Thymus (tissue), 11 donors: ENCODE data around the gene NDUFB7. TPM values are rescaled to one million over a fixed set of nuclear protein-coding genes. Genes with fewer than 3 reads are reported as not detected.

Experiments used
- DNase-seq, 9 donors: peaks; one replicate each; pipeline ENCODE4 v3.0.0-alpha.2; 2013; ENCODE audit warnings: low spot score in 9 of 9, low read depth in 6 of 9, missing footprints in 1 of 9
- H3K27ac ChIP-seq, 2 donors: one replicate each; pipeline ENCODE4 v1.5.1; 2013; ENCODE audit warnings: control low read depth in 1 of 2, low read depth in 1 of 2, low read length in 1 of 2, mild to moderate bottlenecking in 1 of 2, moderate library complexity in 1 of 2
- H3K27me3 ChIP-seq, 2 donors: one replicate each; pipeline ENCODE4 v1.5.1; 2013; ENCODE audit warnings: low read length in 1 of 2; ENCODE audit not compliant: control insufficient read depth in 2 of 2, insufficient read depth in 1 of 2
- H3K36me3 ChIP-seq, 2 donors: one replicate each; pipeline ENCODE4 v1.5.1; 2013; ENCODE audit warnings: low read length in 1 of 2, mild to moderate bottlenecking in 1 of 2, moderate library complexity in 1 of 2; ENCODE audit not compliant: control insufficient read depth in 2 of 2, insufficient read depth in 2 of 2
- H3K4me1 ChIP-seq, 2 donors: one replicate each; pipeline ENCODE4 v1.5.1; 2013; ENCODE audit warnings: low read length in 2 of 2; ENCODE audit not compliant: control insufficient read depth in 2 of 2, insufficient read depth in 2 of 2
- H3K4me3 ChIP-seq, 2 donors: one replicate each; pipeline ENCODE4 v1.5.1; 2013; ENCODE audit warnings: low read length in 2 of 2, control low read depth in 1 of 2, mild to moderate bottlenecking in 1 of 2
- H3K9me3 ChIP-seq, 2 donors: one replicate each; pipeline ENCODE4 v1.5.1; 2013; ENCODE audit warnings: low read length in 1 of 2, mild to moderate bottlenecking in 1 of 2; ENCODE audit not compliant: control insufficient read depth in 2 of 2, insufficient read depth in 1 of 2
- WGBS: extraction: QIAGEN DNeasy Blood & Tissue Kit; methylation state at CpG from one replicate; pipeline ENCODE4 v1.1.7; 2013; 5-methylcytosine and 5-hydroxymethylcytosine counted together
- polyA plus RNA-seq: library from polyadenylated mRNA; stranded (reverse); fragments of 200-250 nt; gene quantifications from one replicate; pipeline ENCODE4 v1.2.3, GENCODE V29; 2013
- total RNA-seq: library from RNA; stranded (reverse); fragments of 120-200 nt; gene quantifications from one replicate; pipeline ENCODE4 v1.2.4, GENCODE V29; 2013
- donor health status: healthy.

NDUFB7 gene
- total and polyA plus RNA-seq, 2 donors, result 216 to 255 TPM

DNA sequence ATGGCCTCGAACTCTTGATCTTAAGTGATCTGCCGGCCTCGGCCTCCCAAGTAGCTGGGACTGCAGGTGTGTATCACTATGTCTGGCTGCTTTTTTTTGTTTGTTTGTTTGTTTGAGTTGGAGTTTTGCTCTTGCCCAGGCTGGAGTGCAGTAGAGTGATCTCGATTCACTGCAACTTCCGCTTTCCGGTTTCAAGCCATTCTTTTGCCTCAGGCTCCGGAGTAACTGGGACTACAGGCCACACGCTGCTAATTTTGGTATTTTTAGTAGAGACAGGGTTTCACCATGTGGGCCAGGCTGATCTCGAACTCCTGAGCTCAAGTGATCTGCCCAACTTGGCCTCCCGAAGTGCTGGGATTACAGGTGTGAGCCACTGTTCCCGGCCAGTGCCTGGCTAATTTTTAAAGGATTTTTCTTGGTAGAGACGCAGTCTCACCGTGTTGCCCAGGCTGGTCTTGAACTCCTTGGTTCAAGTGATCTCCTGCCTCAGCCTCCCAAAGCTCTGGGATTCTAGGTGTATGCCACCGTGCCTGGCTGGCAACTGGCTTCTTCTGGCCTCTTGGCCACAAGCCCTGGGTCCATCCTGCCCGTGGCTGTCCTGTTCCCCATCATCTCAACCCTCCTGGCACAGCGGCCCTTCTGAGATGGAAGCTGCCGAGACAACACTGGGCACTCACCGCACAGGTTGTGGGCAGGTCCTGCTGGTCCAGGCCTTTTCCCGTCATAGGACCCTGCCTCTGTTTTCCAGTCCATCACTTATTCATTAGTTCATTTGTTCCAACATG is 30.9 kb downstream of the NDUFB7 start:
- 97% methylated on average over 19 of the region's 19 CpGs for WGBS
- DNase-seq, result no peak
- Histone ChIP-seq H3K27me3 (no peaks in the 10 kb centered on the region), H3K27ac (no peak overlapping the region), H3K4me1 (peaks cover 0 to 25% of the 10 kb centered on the region in 2 donors), H3K9me3 (no peaks in the 10 kb centered on the region), H3K4me3 (no peak overlapping the region), H3K36me3 (peaks cover 1 to 7% of the 10 kb centered on the region in 2 donors)

DNA sequence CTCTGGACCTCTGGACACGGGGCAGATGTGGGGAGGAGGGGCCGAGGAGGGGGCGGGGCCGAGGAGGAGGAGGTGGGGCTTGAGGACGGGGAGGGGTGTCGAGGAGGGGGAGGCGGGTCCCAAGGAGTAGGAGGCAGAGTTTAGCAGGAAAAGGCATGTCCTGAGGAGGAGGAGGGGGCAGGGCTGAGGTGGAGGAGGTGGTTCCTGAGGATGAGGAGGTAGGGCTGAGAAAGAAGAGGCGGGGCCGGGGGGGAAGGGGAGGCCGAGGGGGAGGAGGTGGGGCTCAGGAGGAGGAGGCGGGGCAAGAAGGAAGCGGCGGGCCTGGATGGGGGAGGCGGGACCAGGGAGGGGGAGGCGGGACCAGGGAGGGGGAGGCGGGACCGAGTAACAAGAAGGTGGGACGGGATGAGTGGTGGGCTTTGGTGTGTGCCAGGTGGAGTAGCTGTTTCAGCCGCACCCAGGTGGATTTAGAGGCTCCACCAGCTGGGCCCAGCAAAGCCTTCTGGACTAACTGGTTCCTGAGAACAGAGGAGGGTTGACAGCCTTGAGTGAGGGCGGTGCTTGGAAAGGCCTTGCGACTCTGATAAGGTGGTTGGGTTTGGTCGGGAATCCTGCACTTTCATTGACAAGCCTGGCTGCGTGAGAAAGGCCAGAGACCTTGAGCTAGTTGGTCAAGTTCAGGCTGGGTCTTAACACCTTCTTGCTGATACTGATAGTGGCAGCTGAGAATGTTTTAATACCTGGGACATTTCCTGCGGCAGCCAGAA is 34.8 kb downstream of the NDUFB7 start:
- no peak overlapping the region for H3K4me3 ChIP-seq
- no peaks in the 10 kb centered on the region for H3K9me3 ChIP-seq
- DNase-seq, result peak in 4 of 9 donors; percentile 65 to 77 (median 68)
- H3K36me3 ChIP-seq, result peaks cover 6 to 13% of the 10 kb centered on the region in 2 donors
- peak overlapping the region in 1 of 2 donors; percentile 72 for H3K27ac ChIP-seq
- no peaks in the 10 kb centered on the region for H3K27me3 ChIP-seq
- peaks cover 0 to 15% of the 10 kb centered on the region in 2 donors for H3K4me1 ChIP-seq
- 51% methylated on average over 24 of the region's 24 CpGs for WGBS

DNA sequence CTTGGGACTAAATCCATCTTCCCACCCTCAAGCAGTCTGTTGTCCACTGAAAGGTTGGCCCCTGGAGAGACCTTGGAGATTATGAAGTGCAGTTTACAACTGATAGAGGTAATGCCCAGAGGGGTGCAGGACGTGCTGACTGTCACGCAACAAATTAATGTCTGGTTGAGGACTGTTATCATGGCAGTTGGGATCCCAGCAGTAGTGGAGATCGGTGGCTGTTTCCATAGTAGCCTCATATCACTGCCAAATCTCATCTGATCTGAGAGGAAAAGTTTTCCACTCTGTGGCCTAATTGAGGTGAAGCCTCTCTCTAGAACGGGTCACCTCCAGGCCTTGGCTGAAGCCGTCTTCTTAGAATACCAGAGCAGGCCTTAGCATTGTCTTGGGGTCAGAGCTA is 38.4 kb downstream of the NDUFB7 start:
- no peaks in the 10 kb centered on the region for H3K27me3 ChIP-seq
- H3K9me3 ChIP-seq, result peaks cover 0 to 6% of the 10 kb centered on the region in 2 donors
- H3K36me3 ChIP-seq, result peaks cover 6% of the 10 kb centered on the region in 2 donors
- DNase-seq, result no peak
- H3K4me1 ChIP-seq, result peaks cover 10 to 34% of the 10 kb centered on the region in 2 donors
- 98% methylated on average over 5 of the region's 5 CpGs for whole genome bisulfite sequencing
- no peak overlapping the region for H3K27ac ChIP-seq
- H3K4me3 ChIP-seq, result no peak overlapping the region

DNA sequence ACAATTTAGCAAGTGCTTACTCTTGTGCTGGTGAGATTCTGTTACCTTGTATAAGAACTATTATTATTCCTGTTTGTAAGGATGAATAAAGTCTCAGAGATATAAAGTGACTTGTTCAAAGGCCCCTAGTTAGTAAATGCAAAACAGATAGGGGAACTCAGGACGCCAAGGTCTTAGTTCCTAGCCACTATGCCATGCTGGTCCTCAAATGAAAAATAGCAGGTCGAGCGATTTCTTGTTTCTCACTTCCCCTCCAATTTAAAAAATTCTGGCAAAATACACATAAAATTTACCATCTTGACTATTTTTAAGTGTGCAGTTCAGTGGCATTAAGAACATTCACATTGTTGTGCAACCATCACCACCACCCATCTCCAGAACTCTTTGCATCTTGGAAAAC is 41.4 kb downstream of the NDUFB7 start:
- 73% methylated on average over 3 of the region's 3 CpGs for WGBS
- Histone ChIP-seq H3K36me3 (peaks cover 4 to 6% of the 10 kb centered on the region in 2 donors), H3K9me3 (peaks cover 0 to 7% of the 10 kb centered on the region in 2 donors), H3K27me3 (no peaks in the 10 kb centered on the region), H3K4me1 (peaks cover 10 to 32% of the 10 kb centered on the region in 2 donors), H3K27ac (peak overlapping the region; percentile 38 to 99), H3K4me3 (peak overlapping the region; percentile 74 to 89)
- no peak for DNase-seq

DNA sequence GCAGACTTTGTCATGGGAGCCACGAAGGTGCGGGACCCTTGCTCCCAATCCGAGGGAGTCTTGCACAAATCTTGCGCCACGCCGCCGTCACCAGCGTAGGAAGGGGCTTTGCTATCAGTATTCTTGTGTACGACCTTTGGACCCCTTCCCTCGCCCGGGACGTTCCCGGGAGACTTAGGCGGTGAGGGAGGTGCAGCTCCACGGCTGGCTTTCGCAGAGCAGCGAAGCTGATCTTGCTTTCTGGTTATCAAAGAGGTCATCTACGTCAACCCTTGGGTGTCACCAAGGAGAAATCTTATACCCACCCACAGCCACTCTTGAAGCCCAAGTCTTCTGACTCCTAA is 41.9 kb downstream of the NDUFB7 start:
- WGBS, result 1% methylated on average over 18 of the region's 18 CpGs

DNA sequence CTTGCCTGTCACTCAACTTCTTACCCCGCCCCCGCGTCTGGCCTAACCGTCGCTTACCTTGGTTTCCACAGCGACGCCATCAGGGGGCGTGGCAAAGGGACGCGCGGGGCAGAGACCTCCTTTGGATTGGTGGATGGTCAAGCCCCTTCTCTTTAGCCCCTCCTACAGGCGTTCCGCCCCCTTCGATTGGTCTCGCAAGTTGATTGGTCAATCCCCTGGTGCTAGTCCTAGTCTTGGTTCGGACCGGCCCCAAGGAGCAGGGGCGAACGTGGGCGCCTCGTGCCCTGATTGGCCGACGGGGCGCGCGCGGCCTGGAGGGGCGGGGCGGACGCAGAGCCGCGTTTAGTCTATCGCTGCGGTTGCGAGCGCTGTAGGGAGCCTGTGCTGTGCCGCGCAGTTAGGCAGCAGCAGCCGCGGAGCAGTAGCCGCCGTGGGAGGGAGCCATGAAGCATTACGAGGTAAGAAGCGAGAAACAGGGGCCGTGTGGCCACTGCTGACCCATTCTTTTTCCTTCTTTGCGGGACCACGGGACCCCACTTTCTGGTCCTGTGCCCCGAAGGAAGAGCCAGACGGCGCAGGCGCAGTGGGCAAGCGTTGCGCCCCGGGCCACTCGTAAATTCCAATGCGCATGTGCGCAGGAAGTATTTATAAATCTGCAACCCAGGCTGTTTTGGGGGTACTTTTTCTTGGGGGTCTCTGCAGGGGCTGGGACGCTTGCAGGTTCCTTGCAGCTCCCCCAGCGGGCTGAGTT is 42.4 kb downstream of the NDUFB7 start, which contains the start of gene TECR:
TSS of gene TECR (plus strand) at position 341 of the 751 bp plus-strand sequence. CDS start at position 444, 103 bp downstream.
- Histone ChIP-seq H3K36me3 (peaks cover 0 to under 1% of the 10 kb centered on the region in 2 donors), H3K27me3 (no peaks in the 10 kb centered on the region), H3K27ac (peak within 1 kb of the TSS; percentile 99), H3K4me1 (peaks cover 10 to 32% of the 10 kb centered on the region in 2 donors), H3K4me3 (peak within 1 kb of the TSS; percentile 74 to 89), H3K9me3 (peaks cover 0 to 7% of the 10 kb centered on the region in 2 donors)
- WGBS, result under 1% methylated on average over 59 of the region's 59 CpGs
- peak; percentile 99 to 100 (median 100) for DNase-seq

More for the DNA sequence above, 41.9 kb downstream of the NDUFB7 start:
- Histone ChIP-seq H3K4me3 (peak overlapping the region; percentile 74 to 89), H3K27ac (peak overlapping the region; percentile 99), H3K9me3 (peaks cover 0 to 7% of the 10 kb centered on the region in 2 donors), H3K4me1 (peaks cover 10 to 32% of the 10 kb centered on the region in 2 donors), H3K36me3 (peaks cover 4 to 6% of the 10 kb centered on the region in 2 donors), H3K27me3 (no peaks in the 10 kb centered on the region)
- DNase-seq, result no peak

DNA sequence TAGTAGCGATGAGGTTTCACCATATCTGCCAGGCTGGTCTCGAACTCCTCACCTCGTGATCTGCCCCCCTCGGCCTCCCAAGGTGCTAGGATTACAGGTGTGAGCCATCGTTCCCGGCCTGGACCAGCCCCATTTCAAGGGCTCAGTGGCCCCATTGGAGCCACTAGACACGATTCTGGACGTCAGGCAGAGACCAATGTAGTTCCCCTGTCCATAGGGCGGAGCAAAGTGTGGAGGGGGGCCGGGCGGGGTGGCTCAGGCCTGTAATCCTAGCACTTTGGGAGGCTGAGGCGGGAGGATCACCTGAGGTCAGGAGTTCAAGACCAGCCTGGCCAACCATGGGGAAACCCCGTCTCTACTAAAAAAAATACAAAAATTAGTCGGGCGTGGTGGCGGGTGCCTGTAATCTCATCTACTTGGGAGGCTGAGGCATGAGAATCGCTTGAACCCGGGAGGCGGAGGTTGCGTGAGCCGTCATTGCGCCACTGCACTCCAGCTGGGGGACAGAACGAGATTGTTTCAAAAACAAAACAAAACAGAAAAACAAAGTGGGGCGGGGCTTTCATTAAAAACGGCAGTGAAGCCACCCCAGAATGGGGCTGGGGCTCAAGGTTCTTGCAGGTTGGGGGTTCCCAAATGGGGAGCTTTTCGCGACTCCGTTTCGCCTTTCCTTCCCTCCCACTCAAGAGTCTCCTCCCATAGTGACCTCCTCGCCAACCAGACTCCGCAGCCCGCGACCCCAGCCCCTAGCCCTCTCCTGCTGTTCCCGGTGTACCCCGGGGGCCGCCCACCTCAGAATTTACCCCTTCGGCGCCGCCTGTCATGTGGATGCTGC is 43.2 kb downstream of the NDUFB7 start:
- WGBS, result 45% methylated on average over 39 of the region's 39 CpGs
- DNase-seq, result no peak
- peaks cover 10 to 32% of the 10 kb centered on the region in 2 donors for H3K4me1 ChIP-seq

DNA sequence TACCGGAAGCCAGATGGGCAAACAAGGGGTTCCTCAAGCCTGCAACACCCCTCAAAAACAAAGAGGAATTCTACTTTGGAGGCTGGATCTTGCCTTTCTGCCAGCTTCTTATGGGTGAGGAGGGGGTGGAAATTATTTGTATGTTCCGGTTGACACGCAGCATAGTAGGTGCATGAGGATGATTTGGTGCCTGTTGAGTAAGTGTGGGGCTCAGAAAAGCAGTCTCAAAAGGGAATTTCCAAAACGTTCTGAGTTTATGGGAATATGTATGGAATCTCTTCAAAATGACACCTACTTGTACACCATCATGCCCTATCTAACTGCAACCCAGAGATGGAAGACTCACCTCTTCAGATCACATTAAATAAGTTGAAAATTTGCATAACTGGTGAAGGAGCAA is 45.4 kb downstream of the NDUFB7 start:
- no peak for DNase-seq
- H3K4me1 ChIP-seq, result peaks cover 10 to 40% of the 10 kb centered on the region in 2 donors
- H3K27ac ChIP-seq, result peak overlapping the region; percentile 36 to 55
- H3K4me3 ChIP-seq, result no peak overlapping the region
- WGBS, result 96% methylated on average over 4 of the region's 4 CpGs
- peaks cover 0 to 7% of the 10 kb centered on the region in 2 donors for H3K9me3 ChIP-seq
- no peaks in the 10 kb centered on the region for H3K27me3 ChIP-seq
- H3K36me3 ChIP-seq, result no peaks in the 10 kb centered on the region

More for the DNA sequence above, 43.2 kb downstream of the NDUFB7 start:
- Histone ChIP-seq H3K27ac (peak overlapping the region; percentile 78 to 99), H3K4me3 (peak overlapping the region; percentile 74 to 89), H3K36me3 (no peaks in the 10 kb centered on the region), H3K9me3 (peaks cover 0 to 7% of the 10 kb centered on the region in 2 donors), H3K27me3 (no peaks in the 10 kb centered on the region)
